Cardiac fibroblast (primary cell): ENCODE results near the gene ELMO1.

Experiments
- DNase-seq, 2 donors: peaks; one replicate each; pipeline versions ENCODE4 v3.0.0 to v3.0.0-alpha.2; 2010; ENCODE audit warnings: low read depth in 2 of 2
- H3K4me3 ChIP-seq, 2 donors: replicated peaks in 1 of 2; 1 replicate in 1 of 2; 2 replicates in 1 of 2; pipeline ENCODE4 v1.5.1; 2011; ENCODE audit warnings: low read depth in 2 of 2, low read length in 2 of 2, mild to moderate bottlenecking in 2 of 2, moderate library complexity in 1 of 2
- TF ChIP-seq, protein P1 (sequence below): IDR thresholded peaks from one replicate; pipeline ENCODE4 v1.5.1; 2011; ENCODE audit warnings: low read depth, mild to moderate bottlenecking, low read length, inconsistent platforms

The ELMO1 gene

DNA sequence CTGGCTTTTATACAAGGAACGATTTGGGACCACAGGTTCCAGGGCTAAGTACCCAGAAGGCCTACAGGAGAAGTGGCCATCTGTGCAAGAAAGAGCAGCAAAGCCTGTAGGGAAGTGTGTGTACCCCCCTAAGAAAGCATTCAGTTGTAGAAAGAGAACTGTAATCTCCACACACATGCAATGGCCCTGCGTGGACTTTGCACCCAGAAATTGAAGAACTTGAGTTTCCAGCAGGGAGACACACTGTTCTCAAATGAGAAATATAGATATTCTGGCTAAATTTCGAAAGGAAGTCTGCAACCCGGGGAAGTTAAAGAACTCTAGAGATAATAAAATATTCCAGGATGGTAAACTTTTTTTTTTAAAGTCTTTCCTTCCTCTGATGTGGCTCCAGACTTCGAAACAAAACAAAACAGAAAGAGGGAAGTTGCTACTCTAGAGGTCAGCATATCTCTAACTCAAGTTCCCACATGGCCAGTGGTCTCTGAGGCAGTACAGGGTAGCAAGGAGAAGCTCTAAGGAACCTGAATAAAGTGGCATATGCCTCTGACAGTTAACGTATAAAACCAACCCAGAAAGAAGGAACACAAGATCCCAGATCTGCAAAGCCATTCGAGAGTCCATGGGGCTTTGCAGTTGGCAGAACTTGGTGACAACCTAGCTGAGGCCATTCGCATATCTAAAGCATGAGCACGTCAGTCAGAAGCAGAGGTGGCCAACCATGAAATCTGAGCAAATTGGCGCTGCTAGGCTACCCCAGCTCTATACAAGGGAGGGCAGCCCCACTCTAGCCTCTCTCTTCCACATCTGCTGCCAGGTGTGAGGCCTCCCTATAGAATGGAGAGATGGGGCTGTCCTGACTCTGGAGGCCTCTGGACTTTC is 56.6 kb downstream of the ELMO1 start:
- TF ChIP-seq, protein P1, sequence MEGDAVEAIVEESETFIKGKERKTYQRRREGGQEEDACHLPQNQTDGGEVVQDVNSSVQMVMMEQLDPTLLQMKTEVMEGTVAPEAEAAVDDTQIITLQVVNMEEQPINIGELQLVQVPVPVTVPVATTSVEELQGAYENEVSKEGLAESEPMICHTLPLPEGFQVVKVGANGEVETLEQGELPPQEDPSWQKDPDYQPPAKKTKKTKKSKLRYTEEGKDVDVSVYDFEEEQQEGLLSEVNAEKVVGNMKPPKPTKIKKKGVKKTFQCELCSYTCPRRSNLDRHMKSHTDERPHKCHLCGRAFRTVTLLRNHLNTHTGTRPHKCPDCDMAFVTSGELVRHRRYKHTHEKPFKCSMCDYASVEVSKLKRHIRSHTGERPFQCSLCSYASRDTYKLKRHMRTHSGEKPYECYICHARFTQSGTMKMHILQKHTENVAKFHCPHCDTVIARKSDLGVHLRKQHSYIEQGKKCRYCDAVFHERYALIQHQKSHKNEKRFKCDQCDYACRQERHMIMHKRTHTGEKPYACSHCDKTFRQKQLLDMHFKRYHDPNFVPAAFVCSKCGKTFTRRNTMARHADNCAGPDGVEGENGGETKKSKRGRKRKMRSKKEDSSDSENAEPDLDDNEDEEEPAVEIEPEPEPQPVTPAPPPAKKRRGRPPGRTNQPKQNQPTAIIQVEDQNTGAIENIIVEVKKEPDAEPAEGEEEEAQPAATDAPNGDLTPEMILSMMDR = no peak
- no peak for DNase-seq
- no peak overlapping the region for H3K4me3 ChIP-seq

DNA sequence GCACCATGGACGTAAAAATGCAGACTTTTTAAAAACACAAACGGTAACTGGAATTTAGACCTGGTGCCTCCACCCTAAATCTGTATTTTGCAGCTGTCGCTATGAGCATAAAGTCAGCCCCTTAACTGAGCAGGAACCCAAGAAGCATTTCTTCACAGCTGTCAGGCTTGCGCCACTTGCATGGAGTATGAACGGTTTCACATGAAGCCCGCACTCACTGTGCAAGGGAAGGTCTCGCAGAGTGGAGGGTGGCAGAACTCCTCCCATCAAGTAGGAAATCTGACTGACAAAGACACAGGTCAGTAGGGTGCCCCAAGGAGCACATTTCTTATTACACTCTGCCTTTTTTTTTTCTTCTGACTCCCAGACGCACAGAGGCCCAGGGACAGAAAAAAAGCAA is 58.5 kb downstream of the ELMO1 start:
- no peak overlapping the region for H3K4me3 ChIP-seq
- DNase-seq = no peak
- TF ChIP-seq, protein P1 = no peak

DNA sequence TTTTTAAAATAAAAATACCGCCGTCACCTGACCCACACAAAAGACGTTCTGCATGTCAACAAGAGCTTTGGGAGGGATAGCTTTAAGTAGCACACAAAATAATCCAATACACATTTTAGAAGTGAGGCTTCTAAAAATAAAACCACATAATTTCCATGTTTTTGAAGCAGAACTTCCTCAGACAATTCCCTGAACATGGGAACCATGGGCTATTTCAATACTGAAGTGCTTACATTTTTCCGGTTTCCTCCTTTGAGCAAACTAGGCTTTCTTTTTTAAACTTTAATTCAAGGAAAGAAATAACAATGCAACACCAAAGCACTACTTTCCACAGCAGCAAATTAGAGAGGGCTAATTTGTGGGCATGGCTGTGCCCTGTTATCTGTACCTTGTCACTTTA is 59.9 kb downstream of the ELMO1 start:
- H3K4me3 ChIP-seq = no peak overlapping the region
- DNase-seq = no peak
- TF ChIP-seq, protein P1 = no peak

DNA sequence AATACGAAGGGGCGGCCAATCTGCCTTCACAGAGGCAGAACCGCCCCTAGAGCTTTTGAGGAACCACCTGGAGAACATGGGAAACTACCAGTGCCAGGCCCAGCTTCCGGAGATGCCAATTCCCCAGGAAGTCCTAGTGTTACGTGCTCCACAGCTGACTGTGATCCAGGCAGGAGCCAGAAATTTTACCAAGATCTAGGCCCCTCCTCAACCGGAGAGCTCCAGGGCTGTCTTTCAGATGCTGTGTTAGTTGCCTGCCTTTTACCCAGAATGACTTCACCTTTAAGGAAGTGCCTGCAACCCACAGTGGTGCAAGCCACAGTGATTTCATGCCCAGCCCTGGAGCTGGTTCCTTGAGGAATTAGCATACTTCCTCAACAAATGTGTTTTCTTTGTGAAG is 62.9 kb downstream of the ELMO1 start:
- DNase-seq = no peak
- TF ChIP-seq, protein P1 = no peak

DNA sequence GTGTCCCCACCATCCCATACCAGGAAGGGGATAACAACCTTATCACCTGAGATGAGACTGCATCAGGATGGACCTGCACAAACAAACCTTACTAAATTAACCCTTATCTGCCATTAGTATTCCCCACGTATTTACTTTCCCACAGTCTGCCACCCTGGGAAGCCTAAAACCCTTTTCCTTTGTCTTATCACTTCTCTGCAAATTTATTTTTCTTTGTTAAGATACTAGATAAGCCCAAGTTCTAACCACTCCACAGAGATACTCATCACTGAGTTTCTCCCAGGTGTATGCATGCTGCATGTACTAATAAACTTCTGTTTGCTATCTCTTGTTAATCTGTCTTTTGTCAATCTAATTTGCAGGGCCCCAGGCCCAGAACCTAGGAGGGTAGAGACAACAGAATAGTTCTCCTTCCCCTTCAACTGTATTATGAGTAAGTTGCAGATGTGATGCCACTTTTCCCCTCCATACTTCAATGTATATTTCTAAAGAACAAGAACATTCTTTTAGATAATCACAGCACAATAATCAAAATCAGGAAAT is 66.0 kb downstream of the ELMO1 start:
- no peak for DNase-seq
- TF ChIP-seq, protein P1 = no peak
- no peak overlapping the region for H3K4me3 ChIP-seq

More for the DNA sequence above, 62.9 kb downstream of the ELMO1 start:
- no peak overlapping the region for H3K4me3 ChIP-seq

DNA sequence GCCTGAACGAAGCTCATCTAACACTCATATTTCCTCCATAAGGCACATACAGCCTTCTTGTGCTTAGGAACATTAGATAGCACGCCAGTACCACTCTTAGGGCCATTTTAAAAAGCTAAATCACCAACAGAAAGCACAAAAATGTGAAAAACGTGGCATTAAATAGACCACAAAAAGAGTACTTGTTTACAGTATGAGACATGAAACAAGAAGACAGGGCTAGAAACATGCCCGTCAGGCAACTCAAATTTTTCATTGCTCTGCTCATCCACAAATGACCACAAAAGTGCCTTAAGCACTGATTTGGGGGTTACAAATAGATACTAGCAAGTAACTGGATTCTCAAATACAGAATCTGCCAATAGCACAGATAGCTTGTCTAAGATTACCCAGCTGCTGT is 67.8 kb downstream of the ELMO1 start:
- H3K4me3 ChIP-seq = no peak overlapping the region
- DNase-seq = no peak
- TF ChIP-seq, protein P1 = no peak
